Measurements from ENCODE around the gene IL18BP. TPM values are rescaled to one million over a fixed set of nuclear protein-coding genes. Genes with fewer than 3 reads are reported as not detected.

Gene IL18BP
- total RNA-seq, 1 experiment from 2014 or later = 18.2 TPM

GRCh38 chr11:72030472-72031045 is 31.9 kb downstream of the IL18BP start:
- in situ Hi-C loops (cut with HindIII; ENCODE audit: low pct_unique_long_range_greater_than_20kb, low sequenced_read_pairs) = no loop called here
- peaks cover 15% of the 10 kb centered on the region for H3K36me3 ChIP-seq (ENCODE audit: control insufficient read depth, insufficient read depth, low read length)

GRCh38 chr11:72036687-72037086 is 38.0 kb downstream of the IL18BP start:
- no peak for ATAC-seq
- POLR2A ChIA-PET = no interaction called here

More at GRCh38 chr11:72030472-72031045, 31.9 kb downstream of the IL18BP start:
- 0 out of 2 replicates have a peak, but pooled peaks cover 2% of the 10 kb centered on the region for H3K4me1 ChIP-seq (ENCODE audit: control insufficient read depth, insufficient read depth, low read length)
- H3K27me3 ChIP-seq (ENCODE audit: control insufficient read depth, insufficient read depth, low read length) = no peaks in the 10 kb centered on the region
- intact Hi-C loops (cut with micrococcal nuclease; ENCODE audit: unreplicated experiment) = no loop called here
- CTCF ChIA-PET = no interaction called here
- TF ChIP-seq POLR2AphosphoS5 (IDR thresholded peaks at IDR 0.05; ENCODE audit: low read depth, low read length) = no peak
- no peak for TF ChIP-seq TCF7L2 (IDR thresholded peaks at IDR 0.05; ENCODE audit: low read depth, low read length)
- TF ChIP-seq SIN3A (IDR thresholded peaks at IDR 0.05; ENCODE audit: borderline replicate concordance, insufficient read depth, low read depth, low read length) = no peak
- no peak for TF ChIP-seq CTCF (IDR thresholded peaks at IDR 0.05)
- no peak for TF ChIP-seq REST (IDR thresholded peaks at IDR 0.05; ENCODE audit: insufficient read depth in 1 of 2, low read depth in 2 of 2, low read length in 1 of 2)
- BruUV-seq (replicated peaks) = no TSS peak
- no peaks in the 10 kb centered on the region for H3K9me3 ChIP-seq (ENCODE audit: control insufficient read depth, insufficient read depth, low read depth, low read length)
- POLR2A ChIA-PET = no interaction called here
- no peak for ATAC-seq
- no peak overlapping the region for H3K27ac ChIP-seq (ENCODE audit: low read length)
- no peak overlapping the region for H3K4me3 ChIP-seq (ENCODE audit: low read depth in 2 of 2, low read length in 2 of 2)
- no peak for DNase-seq (ENCODE audit: low read depth, low spot score)

More at GRCh38 chr11:72036687-72037086, 38.0 kb downstream of the IL18BP start:
- no peaks in the 10 kb centered on the region for H3K27me3 ChIP-seq (ENCODE audit: control insufficient read depth, insufficient read depth, low read length)
- H3K36me3 ChIP-seq (ENCODE audit: control insufficient read depth, insufficient read depth, low read length) = peaks cover 6% of the 10 kb centered on the region; the same call in 1 of the 2 replicates
- H3K4me3 ChIP-seq (ENCODE audit: low read depth in 2 of 2, low read length in 2 of 2) = no peak overlapping the region
- H3K27ac ChIP-seq (ENCODE audit: low read length) = no peak overlapping the region
- H3K4me1 ChIP-seq (ENCODE audit: control insufficient read depth, insufficient read depth, low read length) = peaks cover 26% of the 10 kb centered on the region
- DNase-seq (ENCODE audit: low read depth, low spot score) = no peak
- no peaks in the 10 kb centered on the region for H3K9me3 ChIP-seq (ENCODE audit: control insufficient read depth, insufficient read depth, low read depth, low read length)
- no peak for TF ChIP-seq REST (IDR thresholded peaks at IDR 0.05; ENCODE audit: insufficient read depth in 1 of 2, low read depth in 2 of 2, low read length in 1 of 2)
- TF ChIP-seq POLR2AphosphoS5 (IDR thresholded peaks at IDR 0.05; ENCODE audit: low read depth, low read length) = no peak
- TF ChIP-seq CTCF (IDR thresholded peaks at IDR 0.05) = no peak
- TF ChIP-seq SIN3A (IDR thresholded peaks at IDR 0.05; ENCODE audit: borderline replicate concordance, insufficient read depth, low read depth, low read length) = no peak
- TF ChIP-seq TCF7L2 (IDR thresholded peaks at IDR 0.05; ENCODE audit: low read depth, low read length) = no peak
- in situ Hi-C loops (cut with HindIII; ENCODE audit: low pct_unique_long_range_greater_than_20kb, low sequenced_read_pairs) (no loop called here), intact Hi-C loops (cut with micrococcal nuclease; ENCODE audit: unreplicated experiment) (no loop called here)
- BruUV-seq (replicated peaks) = no TSS peak
- CTCF ChIA-PET = no interaction called here
